ENCODE measurements around the gene TGFBR3L.
"Not testable (repeated sequence)": the region's sequence is repeated elsewhere in the genome, so short reads cannot be mapped to it uniquely, and the experiment has no call there.

TGFBR3L gene

DNA sequence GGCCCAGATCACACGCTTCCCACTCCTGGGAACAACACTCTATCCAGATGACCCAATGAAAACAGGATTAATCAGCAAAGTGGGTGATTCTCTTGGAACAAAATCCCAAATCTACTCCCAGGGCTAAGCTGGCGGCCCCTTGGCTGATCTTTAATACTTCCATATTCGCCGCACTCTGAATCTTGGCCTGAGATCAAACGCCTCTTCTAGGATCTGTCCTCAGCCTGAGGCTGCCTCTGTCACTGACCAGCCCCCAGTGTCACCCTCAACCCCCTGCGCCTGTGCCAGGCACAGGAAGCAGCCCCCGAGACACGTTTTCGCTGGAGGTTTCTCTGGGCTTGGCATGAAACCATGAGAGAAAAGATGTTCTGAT, 13.7 kb downstream of the TGFBR3L start:
- no peak for DNase-seq (ENCODE audit: low spot score)

DNA sequence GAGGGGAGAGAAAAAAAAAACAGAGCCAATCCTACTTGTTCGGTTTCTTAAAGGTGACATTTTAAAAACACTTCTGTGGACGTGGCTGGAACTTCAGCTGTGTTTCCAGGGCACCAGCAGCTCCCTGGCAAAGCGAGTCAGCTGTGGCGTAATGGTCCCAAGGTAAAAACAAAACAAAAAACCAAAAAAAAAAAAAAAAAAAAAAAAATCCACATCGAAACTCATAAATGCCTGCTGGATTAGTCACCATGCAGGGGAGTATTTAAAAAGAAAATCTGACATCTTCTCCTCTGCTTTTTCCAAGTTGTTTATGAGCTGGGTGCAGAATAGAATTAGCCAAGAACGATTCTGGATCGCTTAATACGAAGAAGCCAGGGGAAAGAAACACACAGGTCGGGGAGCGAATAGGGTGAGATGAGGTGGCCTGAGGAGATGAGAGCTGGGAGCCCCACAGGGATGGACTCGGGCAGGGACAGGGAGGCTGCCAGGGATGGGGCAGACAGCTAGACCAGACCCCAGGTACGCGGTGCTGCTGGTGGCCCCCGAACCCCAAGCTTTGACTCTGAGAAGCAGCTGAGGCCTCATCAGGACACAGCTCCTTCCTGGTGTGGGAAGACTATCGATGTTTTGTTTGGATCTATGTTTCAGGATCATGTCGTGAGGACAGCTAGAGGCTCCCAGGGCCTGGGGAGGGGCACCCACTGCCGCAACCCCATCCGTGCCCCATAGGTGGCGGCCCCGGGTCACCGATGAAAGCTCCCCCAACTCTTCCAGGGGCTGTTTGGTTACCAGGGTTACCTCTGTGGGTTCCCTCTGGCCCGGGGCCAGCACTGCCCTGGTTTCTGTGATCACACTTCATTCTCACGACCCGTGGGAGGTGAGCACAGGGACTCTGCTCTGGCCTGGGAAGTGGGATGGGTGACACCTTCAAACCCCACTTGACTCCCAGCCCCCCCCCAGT, 14.4 kb downstream of the TGFBR3L start:
- no peak for DNase-seq (ENCODE audit: low spot score)

DNA sequence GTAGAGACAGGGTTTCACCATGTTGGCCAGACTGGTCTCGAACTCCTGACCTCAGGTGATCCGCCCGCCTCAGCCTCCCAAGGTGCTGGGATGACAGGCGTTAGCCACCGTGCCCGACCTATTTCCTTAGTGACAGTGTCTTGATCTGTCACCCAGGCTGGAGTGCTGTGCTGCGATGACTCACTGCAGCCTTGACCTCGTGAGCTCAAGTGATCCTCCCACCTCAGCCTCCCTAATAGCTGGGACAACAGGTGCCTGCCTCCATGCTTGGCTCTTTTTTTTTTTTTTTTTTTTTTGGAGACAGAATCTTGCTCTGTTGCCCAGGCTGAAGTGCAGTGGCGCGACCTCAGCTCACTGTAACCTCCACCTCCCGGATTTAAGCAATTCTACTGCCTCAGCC, 15.4 kb downstream of the TGFBR3L start:
- DNase-seq (ENCODE audit: low spot score): not testable (repeated sequence)

DNA sequence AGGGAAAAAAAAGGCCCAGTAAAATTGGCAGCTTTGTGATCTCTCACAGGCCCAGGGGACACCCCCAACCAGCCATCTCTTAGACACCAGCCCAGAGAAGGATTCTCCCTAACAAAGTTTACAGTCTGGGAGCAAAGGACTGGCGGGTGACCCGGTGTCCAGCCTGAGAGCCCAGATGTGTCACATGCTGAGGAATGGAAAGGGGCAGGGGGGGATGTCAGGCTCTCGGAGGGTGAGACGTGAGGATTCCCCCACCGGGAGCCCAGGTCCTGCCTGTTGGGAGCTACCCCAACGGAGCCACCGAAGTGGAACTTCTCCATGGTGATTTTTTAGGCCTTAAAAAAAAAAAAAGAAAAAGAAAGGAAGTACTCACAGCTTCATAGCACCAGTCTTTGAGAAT, 16.1 kb downstream of the TGFBR3L start:
- DNase-seq (ENCODE audit: low spot score): no peak

DNA sequence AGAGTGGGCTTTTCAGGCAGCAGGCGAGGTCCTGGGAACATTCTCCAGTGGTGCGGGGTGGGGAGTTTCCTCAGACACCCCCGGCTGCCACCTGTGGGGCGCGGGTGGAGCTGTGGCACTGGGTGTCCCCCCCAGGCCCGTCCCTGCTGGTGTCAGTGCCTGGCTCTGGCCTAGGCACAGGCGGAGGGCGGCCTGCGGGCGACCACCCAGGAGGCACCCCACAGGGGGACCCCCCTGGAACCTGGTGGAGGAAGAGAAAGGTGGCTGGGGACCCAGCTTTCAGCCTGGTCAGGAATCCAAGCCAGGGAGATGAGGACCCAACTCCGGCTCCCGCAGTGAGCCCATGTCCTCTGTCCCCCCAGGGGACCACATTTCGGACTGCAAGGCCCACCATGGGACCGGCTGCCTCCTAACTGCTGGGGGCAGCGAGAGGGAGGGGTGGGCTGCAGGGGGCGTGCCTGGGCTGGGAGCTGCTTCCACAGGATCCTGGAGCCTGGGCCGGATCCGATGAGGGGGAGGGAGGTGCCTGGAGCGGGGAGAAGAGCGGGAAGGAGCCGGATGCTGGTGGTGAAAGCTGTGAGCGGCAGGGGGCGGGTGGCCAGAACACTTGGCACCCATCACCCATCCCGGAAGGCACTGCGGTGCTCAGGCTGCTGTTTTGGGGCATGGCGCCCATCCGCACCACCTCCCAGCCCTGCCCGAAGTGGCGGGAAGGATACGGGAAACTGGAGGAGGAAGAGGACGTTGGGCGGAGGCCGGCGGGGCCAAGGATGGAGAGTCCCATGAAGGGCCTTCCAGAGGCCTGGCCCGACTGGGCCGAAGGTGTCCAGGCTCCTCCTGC, 16.8 kb downstream of the TGFBR3L start:
- DNase-seq (ENCODE audit: low spot score): no peak

DNA sequence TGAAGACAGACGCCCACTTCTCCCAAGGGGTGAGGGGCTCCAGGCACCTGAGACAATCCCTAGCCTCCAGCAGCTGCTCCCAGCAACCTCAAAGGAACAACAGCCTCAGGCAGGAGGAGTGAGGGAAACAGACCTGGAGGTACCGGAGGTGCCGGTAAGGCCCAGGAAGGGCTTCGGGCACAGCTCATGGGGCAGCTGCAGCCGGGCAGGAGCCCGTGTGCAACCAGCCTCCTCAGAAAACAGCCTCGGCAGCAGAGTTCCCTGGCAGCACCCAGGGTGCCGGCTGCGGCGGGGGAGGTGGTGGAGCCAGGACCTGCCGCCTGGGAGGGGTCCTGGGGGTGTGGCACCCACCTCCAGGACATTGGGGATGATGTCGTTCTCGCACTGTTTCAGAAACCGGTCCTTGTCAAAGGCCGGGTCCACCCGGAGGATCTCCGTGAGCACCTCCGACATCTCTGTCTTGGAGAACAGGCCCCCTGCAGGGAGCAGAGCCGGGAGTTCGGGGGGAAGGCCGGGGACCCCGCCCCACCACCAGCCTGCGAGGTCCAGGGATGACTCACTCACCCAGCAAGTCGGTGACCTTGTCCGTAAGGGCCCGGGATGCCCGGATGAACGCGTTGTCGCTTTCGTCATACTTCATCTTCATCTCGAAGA, 17.8 kb downstream of the TGFBR3L start:
- DNase-seq (ENCODE audit: low spot score): no peak

DNA sequence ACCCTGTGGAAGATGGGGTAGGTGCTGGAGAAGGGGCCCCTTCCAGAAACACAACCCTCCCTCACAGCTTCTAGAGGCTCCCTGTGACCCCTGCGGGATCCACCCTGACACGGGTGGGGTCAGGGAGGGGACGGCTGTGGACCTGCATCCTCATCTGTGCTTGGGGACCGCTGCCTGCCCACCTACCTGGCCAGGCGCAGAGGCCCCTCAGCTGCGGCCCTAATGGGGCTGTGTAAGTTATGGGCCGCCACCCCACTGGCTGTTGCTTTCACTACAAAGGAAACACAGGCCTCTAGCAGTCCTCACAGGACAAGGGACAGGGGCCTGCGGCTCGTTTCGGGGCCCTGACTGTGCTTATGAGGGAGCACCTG, 18.3 kb downstream of the TGFBR3L start:
- no peak for DNase-seq (ENCODE audit: low spot score)

DNA sequence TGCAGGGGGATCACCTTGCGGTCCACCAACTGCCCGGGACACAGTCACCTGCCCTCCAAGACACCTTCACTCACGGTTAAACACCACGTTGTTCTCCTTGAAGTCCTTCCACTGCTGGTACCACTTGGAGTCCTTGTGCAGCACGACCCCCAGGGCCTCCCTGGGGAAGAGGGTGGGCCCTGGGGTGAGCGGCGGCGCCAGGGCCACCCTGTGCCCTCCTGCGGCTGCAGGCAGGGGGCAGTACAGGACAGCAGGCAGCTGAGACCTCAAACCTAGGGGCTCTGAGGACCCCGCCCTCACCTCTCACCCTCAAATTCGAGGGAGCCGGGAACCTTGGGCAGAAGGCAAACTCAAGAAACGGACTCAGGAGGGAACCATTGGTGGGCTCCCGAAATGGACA, 18.8 kb downstream of the TGFBR3L start:
- DNase-seq (ENCODE audit: low spot score): no peak

DNA sequence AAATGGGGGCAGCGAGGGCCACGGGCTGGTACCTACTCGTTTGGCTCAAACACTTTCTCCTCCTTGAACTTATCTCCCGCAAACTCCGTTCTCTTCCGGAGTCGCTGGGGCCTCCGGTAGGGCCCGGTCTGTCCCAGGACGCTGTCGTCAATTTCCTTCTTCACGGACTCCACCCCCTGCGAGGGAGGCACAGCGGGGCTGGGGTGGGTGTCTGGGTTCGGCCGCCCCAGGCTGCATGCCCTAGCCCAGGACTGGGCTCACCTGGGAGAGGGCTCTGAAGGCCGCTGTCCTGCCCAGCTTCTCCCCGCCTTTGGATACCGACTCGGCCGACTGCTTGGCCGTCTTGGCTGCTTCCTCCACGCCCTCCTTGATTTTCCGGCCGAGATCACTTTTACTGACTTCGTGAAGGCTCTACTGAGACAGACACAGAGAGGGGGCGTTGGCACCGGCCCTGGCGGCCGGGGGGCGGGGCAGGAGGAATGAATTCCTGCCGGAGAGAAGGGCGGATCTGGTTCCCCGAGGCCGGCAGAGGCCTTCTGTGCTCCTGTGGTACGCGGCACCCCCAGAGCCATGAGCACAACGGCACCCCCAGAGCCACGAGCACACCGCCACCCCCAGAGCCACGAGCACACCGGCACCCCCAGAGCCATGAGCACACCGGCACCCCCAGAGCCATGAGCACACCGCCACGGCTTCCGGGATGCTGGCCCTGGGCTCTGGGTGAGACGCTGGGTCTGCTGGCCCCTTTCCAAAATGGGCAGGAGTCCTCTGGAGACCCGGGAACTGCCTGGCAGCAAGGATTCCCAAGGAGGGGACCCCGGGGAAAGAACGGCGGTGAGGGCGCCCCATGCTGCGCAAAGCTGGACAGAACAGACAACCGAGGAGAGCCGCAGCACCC, 19.4 kb downstream of the TGFBR3L start:
- no peak for DNase-seq (ENCODE audit: low spot score)

DNA sequence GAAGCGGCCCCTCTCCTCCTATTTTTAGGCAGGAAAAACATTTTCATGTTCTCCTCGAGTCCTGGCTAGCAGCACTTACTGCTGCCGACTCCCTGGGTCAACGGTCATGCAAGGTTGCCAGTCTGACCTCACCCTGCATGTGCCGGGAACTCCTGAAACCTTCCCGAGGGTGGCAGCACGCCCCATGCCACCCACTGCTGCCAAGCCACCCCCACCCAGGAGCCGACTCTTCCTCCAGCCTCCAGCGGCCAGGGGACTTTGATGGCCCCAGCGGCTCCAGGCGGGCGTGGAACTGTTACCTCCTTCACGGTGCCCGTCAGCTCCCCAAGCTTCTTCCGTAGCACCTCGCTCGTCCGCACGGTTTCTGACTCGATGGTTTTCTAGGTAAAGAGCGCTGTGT, 20.1 kb downstream of the TGFBR3L start:
- DNase-seq (ENCODE audit: low spot score): no peak

DNA sequence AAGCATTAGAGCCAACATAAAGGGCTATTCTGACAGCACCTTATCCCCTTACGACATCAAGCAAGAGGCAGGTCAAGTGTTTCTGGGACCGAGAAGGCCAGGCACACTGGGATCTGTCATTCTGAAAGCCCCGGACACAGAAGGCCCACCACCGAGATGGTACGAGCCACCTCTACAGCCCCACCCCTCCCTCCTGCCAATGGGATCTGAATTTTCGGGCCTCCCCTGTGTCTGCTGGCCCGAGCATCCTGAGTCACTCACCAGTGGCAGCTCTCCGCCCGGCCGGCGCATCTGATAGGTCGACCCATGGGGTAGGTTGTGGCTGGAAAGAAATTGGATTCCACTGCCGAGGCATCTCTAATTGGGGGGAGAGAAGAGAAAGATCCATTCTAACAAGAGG, 26.2 kb downstream of the TGFBR3L start:
- no peak for DNase-seq (ENCODE audit: low spot score)

DNA sequence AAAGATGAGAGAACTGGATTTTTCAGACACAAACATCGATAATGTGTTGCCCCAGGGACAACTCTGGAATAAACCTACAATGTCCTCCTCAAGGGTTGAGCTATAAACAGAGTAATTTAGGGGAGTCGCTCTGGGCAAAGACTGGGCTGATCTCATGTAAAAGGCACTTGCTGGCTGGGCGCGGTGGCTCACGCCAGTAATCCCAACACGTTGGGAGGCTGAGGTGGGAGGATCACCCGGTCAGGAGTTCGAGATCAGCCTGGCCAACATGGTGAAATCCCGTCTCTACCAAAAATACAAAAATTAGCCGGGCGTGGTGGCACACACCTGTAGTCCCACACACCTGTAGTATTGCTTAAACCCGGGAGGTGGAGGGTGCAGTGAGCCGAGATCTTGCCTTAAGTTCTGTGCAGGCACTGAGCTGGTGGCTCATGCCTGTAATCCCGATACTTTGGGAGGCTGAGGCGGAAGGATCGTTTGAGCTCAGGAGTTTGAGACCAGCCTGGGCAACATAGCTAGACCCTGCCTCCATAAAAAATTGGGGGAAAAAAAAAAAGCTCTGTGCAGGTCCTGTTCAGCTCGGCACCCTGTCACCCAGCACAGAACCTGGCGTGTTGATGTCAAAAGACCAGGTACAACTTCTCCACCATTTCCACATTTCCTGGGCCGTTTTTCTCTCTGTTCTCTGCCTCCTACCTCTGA, 27.4 kb downstream of the TGFBR3L start:
- DNase-seq (ENCODE audit: low spot score): no peak

DNA sequence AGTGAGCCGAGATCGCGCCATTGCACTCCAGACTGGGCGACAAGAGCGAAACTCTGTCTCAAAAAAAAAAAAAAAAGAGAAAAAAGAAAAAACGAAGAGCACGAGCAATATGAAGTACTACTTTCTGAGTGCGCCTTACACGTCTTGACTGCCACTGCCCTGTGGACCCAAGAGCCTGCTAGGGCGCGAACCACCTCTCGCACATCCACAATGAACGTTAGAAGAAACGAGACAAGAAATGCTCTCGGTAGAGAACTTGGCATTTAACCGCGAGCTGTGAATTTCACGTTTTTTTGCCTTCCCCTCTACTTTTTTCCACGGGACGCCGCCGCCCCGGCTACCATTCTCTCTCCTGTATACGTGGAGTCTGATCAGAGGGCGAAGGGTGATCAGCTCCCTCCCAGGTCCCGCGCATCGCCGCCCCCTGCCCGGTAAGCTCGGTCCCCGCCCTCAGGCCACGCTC, 28.4 kb downstream of the TGFBR3L start:
- no peak for DNase-seq (ENCODE audit: low spot score)

DNA sequence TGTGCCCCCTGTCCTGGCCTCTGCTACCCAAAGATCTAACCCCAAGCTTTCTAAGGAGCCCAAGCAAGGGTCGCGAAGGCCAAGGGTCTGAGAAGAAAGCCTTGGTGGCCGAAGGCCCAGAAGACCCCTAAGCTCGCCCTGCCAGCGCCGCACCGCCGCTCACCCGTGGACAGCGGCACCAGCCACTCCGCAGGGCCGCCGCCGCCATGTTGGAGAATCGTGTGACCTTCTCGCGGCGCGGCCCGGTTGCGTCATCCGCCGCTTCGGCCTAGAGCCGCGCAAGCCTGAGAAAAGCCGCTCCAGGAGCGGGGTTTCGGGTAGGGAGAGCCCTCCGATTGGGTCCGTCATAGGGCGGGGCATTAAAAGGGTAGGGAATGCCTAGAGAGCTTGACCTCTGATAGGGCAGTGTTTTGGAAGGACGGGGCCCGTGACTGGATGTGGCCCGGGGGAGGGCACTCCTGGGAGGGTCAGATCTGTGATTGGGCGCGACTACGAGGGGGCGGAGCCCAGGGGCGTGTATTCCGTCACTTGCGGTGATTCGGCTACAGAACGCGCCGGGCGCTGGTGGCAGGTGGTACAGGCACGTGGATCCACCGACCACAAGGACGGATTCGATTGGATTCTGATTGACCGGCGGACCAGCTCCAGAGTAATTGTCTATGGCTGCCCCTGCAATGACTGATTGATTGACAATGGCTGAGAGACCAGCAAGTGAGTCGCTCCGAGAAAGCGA, 29.0 kb downstream of the TGFBR3L start, which contains the start of gene TIMM44:
Gene TIMM44 (minus strand): TSS at position 223 of the 733 bp plus-strand sequence. CDS start 15 bp downstream, at position 208.
- peak; percentile 99 for DNase-seq (ENCODE audit: low spot score)

DNA sequence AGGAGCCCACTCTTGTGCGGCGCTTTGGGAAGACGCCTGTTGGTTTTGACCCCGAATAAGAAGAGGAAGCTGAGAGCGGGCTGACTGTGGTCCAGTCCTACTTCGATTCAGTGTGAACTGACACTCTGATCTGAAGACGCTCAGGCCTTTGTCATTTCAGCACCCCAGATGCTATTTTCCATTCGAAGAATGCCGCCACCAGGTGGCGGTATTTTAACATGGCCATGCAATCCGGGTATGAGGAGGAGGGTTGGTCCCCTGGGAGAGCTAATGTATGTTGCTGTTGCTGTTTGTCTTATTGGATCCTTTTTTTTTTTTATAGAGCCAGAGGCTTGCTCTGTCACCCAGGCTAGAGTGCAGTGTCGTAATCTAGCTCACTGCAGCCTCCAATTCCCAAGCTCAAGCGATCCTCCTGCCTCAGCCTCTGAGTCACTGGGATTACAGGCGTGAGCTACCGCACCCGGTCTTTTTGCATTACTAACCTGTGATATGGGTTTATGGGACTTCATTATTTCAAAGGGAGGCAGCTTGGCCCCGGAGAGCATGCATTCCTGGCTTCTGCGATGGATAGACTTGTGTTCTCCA, 29.6 kb downstream of the TGFBR3L start:
- DNase-seq (ENCODE audit: low spot score): peak; percentile 87

DNA sequence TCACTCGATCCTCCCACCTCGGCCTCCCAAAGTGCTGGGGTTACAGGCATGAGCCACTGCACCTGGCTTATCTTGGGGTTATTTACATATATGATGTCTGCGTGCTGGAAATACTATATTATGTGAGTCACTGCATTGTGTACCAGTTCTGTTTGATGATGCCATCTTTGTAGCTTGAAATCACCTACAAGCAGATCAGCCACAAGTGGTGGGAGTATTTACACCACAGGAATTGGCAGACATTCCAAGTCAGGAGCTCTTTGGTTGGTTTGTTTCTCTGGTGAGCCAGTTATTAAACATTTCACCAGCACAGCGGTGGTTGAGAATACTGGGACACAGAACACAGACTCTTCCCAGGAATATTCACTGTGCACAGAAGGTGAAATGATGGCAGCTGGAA, 33.3 kb downstream of the TGFBR3L start:
- no peak for DNase-seq (ENCODE audit: low spot score)

DNA sequence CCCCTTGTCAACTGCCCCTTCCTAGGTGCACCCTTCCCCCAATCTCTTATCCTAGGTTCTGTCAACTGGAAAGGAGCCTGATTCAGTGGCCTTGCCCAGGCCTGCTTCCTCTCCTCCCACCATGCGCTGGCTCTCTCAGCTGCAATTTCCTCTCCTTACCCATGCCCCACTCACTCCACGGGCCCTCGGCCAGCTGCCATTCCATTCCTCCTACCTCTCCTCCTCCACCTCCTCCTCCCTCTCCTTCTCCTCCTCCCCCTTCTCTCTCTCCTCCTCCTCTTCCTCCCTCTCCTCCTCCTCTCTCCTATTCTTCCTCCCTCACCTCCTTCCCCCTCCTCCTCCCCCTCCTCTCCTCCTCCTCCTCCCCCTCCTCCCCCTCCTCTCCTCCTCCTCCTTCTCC, 38.4 kb downstream of the TGFBR3L start:
- DNase-seq (ENCODE audit: low spot score): no peak

DNA sequence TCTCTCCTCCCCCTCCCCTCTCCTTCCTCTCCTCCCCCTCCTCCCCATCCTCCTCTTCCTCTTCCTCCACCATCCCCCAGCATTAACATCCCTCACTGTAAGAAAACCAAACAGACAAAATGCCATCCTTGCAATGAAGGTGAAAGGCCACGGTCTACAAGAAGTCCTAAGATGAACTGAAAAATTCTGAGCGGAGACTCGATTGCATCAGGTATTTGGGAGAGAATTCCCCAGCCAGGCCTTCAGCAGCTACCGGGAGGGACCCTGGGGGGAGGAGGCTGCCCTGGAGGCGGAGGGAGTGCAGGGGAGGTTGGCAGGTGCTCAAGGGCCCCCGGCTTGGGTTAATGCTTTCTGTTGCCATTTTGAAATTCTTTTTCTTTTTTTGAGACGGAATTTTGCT, 38.9 kb downstream of the TGFBR3L start:
- DNase-seq (ENCODE audit: low spot score): no peak

DNA sequence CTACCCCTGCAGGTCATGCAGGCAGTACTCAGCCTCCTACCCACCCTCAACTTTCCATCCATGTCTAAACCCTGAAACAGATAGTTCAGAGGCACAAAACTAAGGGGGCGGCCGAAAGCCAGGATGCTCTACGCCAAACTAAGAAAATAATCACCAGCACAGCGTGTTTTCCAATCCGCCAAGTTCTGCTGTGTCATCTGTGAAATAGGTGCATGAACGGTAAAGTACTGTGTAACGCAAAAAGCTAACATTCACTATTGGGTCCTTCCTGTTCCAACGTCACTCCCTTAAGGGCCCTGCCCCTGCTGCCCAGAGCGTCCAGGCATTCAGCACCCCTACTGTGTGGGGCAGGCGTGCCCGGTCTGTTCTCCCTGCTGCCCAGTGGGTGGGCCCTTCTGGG, 41.1 kb downstream of the TGFBR3L start:
- DNase-seq (ENCODE audit: low spot score): no peak

DNA sequence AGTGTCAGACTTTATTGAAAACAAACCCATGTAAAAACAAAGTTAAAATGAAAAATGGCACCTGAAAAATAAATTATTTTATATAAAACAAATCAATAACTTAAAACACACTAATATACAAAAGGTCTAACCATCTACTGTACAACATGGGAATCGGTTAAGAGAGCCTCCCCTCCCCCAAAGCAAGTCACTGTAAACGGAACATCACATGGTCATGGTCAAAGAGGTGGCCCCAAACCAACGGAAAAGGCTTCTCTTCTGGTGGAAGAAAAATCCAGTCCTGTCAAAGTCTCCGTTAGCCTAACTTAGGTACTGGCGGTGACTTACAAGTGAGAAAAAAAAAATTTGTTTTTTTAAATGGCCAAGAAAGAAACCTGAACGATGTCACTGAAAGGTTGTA, 44.6 kb downstream of the TGFBR3L start:
- no peak for DNase-seq (ENCODE audit: low spot score)
